Activated CD8-positive, alpha-beta memory T cell treated with anti-CD3 and anti-CD28 coated beads, Interleukin-2, amount 50 U/mL, for 24 hours (primary cell): ENCODE measurements around the gene FBXO36.

Experiments
- DNase-seq: peaks from one replicate; pipeline ENCODE4 v3.0.0-alpha.2; 2020; ENCODE audit errors: extremely low read depth

The FBXO36 gene

DNA sequence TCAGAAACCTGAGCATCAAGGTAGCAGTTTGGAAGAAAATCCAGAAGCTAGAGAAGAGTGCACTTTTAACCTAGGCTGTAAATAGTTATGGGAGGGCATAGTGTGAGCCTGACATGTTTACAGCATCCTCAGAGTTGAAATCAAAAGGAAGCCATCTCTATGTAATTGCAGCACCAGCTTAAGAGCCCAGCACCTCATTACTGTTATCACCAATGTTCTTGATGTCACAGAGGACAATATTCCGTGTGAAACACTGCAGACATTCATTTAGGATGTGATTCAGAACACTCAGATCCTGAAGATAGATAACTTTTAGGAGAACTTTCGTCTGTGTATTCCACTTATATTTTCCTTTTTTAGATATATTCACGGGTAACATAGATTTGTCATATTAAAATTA is 48.1 kb downstream of the FBXO36 start:
- no peak for DNase-seq

DNA sequence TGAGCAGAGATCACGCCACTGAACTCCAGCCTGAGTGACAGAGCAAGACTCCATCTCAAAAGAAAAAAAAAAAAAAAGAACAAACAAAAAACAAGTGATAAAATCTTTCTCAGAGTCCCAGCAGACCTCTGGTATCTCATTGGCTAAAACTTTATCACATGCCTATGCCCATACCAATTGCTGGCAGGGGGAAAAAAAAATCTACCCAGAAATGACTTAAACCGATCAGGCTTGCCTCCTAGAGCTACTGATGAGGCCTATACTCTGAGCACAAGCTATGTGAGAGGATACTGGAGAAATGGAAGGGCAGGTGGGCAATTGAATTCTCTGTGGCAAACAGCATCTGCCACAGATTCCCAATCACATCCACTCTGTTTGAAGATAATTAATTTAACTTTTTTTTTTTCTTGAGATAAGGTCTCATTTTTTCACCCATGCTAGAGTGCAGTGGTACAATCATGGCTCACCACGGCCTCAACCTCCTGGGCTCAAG is 49.0 kb downstream of the FBXO36 start:
- DNase-seq, result no peak

DNA sequence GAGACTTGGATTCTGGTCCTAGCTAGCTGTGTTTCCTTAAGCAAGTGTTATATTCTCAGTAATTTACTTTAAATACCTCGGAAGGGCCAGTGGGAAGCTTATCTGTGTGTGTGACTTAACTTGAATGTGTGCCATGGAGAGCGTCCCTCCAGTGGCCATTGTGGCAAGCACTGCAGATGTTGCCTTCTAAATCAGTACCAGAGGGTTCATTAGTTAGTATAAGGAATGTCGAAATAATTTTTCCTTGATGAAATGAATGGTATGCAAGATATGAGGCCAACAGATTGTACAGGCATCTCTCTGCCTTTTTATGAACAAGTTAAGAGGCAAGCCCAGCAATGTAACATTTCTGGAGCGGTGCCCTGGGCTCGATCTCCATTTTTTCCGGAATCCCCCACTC is 52.0 kb downstream of the FBXO36 start:
- DNase-seq, result no peak

DNA sequence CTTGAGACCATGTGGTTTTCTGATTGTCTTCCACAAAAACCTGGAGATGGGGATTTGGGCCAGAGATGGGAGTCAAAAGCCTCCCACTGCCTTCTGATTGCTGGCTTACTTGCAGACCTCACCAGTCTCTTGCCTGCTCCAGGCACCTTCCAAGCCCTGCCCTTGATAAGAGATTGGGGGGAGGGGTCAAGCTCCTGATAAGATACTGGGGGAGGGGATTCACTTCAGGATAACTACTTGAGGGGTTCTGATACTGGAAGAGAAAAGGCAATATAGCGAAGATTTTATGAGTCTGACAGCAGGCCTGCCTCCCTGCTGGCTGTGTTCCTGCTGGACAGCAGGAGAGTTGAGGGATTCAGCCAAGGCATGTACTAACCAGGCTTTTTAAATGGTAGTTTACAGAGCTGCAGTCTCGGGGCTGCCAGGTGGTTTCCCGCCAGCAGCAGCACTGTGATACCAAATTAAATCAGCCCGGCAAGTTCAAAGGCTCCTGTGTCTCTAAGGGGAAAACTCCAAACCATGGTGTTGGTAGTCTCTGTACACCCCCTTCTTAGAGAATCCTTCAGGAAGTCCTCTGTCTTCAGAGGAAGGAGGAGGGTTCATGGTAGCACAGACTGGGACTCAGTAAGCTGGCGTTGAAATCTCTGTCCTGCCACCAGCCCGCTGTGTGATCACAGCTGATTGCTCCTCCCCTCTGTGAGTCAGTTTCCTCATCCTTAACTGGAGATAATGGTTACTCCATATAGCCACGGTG is 58.3 kb downstream of the FBXO36 start:
- DNase-seq, result no peak

DNA sequence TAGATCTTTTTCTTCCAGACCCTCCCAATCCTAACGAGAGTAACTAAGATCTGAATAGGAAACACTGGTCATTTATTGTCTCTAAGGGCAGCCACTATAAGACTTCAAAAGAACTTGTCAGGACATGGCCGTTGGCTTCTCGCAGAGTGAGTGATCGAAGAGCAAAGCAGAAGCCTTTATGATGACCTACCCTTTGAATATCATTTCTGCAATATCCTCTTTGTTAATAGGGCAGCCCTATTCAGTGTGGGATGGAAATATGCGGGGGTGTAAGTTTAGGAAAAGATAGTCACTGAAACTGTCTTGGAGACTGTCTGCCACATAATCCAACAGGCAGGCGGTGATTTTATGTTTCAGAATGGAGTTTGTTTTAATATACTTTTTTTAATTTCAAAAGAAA is 70.9 kb downstream of the FBXO36 start:
- no peak for DNase-seq

DNA sequence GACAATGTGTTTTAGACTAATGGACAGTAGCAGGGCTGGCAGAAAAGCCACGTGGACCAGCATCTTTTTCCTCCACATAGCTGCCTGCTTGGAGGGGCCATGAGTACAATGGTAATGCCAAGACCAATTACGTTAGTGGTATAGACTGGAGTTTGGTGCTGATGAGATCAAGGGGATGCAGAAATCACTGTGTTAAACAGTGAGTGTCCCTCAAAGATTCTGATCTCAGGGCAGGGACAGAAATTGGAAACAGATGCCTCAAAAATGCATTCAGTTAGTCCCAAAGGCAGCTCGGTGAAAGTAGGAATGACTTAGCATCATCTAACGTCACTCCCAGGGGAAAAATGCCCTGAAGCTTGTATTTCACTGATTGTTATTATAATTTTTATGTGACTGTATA is 74.0 kb downstream of the FBXO36 start:
- DNase-seq, result no peak

DNA sequence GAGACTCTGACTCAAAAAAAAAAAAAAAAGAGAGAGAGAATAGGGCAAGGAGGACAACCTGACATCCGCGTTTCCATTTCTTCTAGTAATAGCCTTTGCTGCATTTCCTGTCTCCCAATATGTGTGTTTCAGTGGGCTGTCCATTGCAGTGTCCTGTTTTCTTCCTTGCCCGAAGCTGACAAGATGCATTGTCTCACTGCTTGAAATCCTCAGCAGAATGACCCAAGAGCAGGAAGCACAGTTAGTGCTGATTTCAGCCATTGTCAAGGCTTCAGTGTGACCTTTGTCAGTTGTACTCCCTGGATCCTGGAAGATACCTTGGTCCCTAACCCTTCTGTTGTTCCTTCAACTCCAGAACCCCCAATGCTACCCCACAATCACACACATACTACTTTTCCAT is 75.3 kb downstream of the FBXO36 start:
- DNase-seq, result no peak

DNA sequence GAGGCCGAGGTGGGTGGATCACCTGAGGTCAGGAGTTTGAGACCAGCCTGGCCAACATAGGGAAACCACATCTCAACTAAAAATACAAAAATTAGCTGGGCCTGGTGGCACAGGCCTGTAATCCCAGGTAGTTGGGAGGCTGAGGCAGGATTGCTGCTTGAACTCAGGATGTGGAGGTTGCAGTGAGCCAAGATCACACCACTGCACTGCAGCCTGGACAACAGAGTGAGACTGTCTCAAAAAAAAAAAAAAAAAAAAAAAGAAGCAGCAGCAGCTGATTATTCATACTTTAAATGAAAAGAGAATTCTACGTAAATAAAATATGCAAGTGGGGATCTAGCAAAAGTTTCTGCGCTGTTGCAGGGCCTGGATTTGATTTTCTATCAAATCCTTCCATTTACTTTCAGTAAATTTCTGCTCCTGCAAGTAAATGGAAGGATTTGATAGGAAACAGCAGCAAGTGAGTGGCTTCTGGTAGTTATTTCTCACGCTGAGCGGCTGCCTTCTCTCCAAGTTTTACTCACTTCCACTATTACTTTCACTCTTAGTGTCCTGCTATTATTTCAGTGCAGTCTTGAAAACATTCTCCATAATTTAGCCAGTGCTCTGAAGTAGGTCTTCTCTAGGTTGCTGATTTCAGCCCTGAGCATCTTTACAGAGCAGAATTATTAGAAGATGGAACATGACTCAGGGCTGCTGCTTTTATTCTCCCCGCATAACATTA is 78.0 kb downstream of the FBXO36 start:
- no peak for DNase-seq

DNA sequence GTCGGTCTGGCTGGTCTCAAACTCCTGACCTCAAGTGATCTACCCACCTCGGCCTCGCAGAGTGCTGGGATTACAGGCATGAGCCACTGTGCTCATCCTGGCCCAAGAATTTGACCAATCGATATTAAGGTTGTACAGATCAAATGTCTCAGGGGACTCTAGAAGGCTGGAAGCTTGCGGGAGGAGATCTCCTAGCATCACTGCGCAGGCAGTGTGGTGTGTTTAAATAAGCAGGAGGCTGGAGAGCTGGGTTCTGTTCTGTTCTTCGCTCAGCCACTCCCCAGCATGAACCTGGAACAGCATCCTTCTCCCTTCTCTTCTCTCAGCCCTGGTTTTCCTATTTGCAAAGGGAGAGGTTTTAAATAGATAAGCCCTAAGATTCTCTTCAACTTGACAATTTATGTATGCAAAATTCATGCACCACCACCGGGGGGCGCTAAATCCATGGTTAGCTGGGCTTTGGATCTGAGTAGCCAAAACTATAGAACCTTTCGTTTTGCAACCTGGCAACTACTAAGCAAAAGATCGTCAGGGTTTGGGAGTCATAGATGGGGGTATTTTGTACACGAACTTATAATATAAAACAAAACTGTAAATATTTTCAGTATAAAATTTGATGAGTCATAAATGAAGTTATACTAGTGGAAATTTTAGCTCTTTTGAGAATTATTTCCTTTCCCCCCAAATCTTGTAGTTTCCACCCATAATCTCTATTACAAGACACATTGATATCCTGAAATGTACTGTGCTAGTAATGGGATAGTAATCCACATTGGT is 85.8 kb downstream of the FBXO36 start:
- peak; percentile 48 for DNase-seq

DNA sequence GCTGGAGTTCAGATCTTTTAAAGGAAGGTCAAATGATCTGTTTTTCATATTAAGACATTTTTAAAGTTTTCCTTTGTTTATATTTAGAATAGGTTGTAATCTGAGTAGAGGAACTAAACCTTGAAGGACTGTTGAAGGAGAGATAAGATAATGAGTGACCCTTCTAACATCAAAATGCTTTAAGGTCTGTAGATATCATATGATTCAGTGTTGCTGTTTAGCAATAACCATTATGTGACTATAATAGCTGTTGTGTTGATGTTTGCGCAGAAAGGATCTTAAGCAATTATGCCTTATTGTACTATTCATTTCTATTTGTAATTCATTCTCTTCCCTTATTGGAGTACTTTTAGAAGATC is 86.4 kb downstream of the FBXO36 start:
- no peak for DNase-seq

DNA sequence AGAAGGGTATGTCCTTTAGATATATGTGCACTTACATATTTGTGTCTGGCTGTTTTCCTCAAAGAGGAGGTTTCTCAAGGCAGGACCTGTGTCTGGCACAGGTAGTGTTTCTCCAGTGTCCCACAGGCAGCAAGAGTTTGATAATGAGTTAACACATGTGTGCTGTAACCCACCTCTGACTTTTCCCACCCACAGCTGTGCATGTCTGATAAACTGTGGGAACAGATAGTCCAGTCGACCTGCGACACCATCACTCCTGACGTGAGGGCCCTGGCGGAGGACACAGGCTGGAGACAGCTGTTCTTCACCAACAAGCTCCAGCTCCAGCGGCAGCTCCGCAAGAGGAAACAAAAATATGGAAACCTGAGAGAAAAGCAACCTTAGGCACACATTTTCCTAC is 88.2 kb downstream of the FBXO36 start:
- no peak for DNase-seq

DNA sequence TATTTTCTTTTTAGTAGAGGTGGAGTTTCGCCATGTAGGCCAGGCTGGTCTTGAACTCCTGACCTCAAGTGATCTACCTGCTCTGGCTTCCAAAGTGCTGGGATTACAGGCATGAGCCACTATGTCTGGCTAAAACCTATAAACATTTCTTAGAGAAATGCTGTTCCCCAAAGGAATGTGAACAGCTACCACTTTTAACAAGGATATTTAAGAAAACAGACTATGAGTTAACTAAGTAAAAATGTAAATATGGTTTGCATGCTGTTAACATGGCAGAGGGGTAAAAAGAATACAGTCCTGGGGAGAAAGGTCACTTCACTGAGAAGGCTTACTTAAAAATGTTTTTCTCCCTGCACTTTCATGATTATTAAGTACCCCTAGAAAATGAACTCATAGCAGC is 89.3 kb downstream of the FBXO36 start:
- DNase-seq, result no peak

DNA sequence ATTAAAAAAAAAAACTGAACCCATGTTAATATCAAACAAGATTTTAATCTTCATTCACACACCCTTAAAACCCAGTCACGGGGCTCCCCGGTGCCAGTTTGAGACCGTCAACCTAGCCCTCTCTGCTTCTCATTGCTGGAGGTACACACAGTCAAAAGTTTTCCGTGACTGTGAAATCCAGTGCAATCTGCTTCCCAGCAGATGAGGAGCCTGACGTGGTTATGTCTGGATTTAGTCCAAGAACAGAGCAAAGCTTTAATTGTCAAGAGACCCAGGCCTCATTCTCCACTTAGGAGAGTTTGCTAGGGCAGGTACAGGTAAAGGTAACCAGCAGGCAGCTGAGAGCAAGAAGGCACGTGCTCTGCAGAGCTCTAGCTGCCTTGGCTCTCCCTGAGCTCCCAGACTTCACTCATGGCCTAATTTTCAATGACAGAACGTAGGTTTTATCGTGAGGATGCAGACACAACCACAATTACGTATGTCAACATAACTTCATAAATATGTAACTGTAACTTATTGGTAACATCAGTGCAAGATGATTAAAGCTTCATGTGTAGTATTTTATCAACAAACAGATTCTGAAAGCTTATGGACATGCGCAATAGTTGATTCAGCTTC is 90.1 kb downstream of the FBXO36 start:
- DNase-seq, result no peak

DNA sequence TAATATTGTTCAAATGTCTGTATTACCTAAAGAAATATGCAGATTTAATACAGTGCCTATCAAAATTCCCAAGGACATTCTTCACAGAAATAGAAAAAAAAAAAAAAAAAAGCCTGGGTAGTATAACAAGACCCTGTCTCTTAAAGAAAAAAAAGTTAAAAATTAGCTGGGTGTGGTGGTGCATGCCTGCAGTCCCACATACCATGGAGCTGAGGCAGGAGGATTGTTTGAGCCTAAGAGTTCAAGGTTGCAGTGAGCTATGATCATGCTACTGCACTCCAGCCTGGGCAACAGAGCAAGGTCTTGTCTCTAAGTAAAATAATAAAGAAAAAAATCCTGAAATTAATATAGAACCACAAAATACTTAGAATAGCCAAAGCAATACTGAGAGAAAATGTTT is 94.5 kb downstream of the FBXO36 start:
- no peak for DNase-seq

DNA sequence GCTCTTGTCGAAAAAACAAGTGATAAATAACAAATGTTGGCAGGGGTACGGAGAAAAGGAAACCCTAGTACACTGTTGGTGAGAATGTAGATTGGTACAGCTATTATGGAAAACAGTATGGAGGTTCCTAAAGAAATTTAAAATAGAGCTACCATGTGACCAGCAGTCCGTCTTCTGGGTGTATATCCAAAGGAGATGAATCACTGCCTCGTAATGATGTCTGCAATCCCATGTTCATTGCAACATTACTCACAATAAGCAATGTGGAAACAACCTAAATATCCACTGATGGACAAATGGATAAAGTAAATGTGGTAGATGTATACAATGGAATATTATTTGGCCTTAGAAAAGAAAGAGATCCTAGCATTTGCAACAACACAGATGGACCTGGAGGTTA is 95.8 kb downstream of the FBXO36 start:
- no peak for DNase-seq

DNA sequence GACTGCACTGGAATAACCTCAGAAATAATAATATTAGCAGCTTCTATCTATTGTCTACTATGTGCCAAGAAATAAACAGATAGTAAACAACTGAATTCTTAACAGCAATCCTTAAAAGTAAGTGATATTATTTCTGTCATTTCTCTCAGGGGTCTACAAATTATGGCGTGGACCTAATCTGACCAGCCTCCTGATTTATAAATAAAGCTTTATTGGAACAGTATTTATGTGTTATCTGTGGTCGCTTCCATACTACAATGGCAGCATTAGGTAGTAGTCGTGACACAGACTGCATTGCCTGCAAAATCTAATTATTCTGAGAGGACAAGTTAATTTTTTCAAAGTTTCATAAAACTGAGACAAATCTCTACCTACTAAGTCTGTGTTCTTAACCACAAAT is 97.4 kb downstream of the FBXO36 start:
- DNase-seq, result no peak

DNA sequence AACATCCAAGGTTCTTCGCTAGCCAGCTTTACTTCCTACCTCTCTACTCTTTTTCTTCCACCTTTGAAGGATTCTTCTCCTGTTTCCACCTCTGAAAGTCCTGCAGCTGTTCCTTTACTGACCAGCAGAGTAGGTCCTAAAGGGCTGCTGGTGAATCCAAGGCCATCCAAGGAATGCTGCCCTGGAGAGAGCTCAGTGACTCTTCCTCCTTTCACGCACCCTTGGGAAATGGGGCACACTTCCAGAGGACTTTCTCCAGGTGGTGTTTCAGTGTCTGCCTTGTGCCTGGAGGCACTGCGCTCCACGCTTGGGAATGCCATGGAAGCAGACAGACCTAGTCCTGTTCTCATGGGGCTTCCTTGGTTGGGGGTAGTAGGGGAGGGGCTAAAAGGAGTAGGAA is 101.0 kb downstream of the FBXO36 start:
- DNase-seq, result no peak

DNA sequence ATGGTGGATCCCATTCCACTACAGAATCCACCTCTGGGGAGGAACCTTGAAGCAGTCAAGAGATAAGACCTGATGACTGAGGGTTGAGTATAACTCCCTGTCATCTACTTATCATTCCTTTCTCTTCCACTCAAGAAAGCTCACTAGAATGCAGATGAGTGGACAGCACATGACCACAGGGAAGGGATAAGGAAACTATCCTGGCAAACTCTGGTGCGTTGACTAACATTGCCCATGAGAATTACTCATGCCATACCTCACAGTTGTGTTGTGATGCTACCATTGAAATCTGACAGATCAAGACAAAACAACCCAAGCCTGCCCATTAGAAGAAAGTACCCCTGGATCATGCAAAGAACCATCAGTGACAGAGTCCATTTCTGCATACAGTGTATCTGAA is 119.9 kb downstream of the FBXO36 start:
- DNase-seq, result no peak

DNA sequence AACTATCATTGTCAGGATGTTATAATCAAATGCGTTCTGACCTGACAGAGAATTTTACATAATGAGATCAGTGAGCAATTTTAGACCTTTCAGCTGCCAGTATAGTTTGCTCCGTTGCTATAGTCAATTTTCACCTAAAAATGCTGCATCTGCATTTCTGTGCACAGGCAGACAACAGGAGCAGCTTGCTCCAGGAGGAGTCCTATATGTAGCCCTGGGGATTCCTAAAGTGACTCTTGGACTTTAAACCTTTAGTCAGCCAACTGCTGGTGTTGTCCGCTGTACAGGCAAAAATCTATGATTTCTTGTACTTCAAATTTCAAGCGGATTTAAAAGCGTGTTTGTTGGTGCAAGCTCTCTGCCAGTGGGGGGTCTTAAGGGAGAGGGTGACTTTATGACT is 120.7 kb downstream of the FBXO36 start:
- no peak for DNase-seq

DNA sequence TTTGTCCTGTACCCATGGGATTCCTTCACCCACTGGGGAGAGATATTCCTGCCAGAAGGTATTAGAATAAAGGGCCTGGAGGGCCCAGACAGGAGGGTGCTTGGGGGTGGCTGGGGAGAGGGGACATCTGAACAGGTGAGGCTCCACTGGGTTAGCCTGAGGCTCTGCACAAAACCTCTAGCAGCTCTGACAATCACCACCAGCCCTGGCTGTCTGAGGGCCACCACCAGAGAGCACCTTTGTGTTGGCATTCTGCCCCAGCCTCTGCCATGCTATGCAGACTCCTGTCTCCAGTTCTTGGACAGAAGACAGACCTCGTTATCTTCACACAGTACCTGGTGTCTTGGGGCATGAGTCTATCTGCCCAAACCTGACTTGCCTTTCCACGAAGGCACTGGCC is 121.2 kb downstream of the FBXO36 start:
- DNase-seq, result no peak

DNA sequence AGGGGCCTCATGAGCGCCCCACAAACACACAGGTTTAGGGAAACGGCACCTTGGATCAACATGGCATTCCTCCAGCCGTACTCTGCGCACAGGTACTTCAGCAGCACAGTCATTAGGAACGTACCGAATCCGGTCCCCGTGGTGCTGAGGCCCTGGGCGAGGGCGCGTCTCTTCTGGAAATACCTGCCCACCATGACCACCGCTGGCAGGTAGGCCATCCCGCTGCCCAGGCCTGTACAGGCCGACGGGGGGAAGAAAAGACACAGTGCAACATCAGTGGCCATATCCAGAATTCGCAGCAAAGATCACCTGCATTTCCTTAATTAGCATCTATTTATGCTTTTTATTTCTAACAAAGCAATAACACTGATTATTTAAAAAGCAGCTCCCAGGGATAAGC is 124.2 kb downstream of the FBXO36 start:
- no peak for DNase-seq

DNA sequence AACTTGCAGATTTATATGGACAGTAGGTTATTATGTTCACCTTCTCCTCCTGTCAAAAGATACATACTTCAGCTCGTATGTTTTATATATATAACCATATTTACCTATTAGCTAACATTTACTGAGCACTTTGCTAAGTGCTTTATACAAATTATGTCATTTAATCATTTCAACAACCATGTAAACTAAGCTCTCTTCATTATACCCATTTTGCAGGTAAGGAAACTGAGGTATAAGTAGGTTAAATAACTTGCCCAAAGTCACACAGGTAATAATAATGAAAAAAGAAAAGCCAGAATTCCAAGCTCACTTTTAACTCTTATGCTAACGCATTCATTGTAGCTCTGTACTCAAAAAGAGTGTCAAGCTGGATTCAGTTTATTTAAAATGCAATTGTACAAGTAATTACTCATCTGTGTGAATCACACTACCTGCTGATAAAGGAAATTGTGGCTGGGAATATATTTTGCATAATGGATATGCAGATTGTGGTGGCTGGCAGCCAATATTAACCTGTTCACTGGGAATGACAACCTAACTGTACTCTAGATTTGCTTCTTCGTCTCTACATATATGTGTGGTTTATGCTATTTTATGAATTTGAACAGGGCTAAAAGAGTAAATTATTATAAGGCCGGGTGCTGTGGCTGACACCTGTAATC is 125.8 kb downstream of the FBXO36 start:
- no peak for DNase-seq
